ENCODE data around the gene RSL1D1.

Gene RSL1D1

DNA sequence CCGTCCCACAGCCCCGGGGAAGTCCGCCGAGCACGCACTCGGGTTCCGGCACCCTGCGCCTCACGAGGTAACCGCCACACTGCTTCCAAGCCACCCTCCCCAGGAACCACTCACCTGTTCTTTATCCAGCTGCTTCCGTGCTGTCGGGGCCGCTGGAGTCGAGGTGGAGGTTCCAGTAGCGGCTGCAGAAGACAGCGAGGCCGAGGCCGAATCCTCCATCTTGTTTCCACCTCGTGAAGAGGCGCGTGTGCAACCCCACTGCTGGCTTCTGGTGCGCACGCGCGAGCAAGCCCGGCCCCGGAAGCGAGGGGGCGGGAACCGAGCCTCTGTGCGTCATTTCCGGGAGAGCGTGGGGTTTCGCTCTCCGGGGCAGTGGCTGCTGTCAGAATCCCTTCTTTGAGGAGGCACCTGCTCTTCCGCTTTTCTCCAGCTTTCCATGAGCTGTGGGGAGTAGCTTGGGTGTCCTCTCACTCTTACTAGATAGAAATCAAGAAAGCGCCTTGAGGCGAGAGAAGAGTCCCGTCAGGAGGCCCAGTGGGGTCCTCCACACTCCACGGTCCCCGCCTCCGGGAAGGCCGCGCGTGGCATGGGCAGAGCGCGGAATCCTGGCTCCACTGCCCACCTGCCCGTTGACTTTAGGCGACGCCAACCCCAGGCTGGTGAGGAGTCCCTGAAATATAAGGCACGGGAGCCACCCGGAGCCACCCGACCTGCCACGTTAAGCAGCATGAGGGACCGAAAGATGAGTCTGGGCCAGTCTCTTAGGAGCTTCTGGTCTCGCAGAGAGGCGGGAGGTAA is at the start of gene RSL1D1:
RSL1D1 (minus strand) TSS at position 249 of the 798 bp plus-strand sequence; CDS start at position 219, 30 bp downstream.
- peak; percentile 85 to 88 for DNase-seq (ENCODE audit: low read depth in 2 of 2)

DNA sequence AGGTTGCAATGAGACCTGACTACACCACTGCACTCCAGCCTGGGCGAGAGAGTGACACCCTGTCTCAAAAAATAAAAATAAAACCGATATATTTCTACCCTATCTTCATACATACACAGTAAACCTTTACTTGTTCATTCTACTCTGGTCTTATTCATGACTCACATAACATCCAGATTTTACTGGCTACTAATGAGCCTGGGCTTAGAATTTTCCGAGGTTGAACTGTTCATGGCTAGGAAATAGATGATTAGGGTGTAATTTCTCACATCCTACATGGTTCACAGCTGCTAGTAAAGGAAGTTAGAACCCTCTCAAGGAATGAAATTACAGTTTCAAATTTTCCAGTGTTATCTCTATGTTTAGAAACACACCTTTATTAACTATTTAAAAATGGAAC is 49.7 kb upstream of the RSL1D1 start:
- DNase-seq (ENCODE audit: low read depth in 2 of 2) = no peak

DNA sequence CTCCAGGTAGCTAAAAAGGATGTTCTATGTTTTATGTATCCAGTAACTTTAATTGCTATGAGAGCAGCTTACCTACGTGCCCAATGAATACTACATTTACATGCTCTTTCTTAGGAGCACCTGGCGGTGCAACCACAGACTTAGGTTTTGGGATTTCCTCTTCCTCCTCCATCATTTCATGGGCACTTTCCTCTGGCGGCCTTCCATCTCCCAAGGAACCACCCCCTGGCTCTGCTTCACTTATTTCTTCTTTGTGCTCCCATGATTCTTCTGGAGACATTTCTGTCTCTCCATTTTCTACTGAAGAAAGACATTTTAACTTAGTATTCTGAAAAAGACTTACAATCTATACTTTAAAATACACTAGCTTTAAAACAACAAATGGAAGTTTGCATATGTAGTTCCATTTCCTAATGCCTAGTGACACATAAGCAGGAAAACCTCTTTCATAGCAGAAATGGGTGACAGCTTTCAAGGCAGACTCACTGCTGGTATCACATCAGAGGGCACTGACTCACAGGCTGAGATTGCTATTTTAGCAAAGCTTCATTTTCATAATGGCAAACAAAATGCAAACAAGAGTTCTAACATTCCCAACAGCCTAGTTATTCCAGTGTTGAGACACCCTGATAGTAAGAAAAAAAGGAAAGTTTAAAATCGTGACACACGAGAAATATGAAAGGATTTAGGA is 45.3 kb upstream of the RSL1D1 start:
- DNase-seq (ENCODE audit: low read depth in 2 of 2) = no peak

DNA sequence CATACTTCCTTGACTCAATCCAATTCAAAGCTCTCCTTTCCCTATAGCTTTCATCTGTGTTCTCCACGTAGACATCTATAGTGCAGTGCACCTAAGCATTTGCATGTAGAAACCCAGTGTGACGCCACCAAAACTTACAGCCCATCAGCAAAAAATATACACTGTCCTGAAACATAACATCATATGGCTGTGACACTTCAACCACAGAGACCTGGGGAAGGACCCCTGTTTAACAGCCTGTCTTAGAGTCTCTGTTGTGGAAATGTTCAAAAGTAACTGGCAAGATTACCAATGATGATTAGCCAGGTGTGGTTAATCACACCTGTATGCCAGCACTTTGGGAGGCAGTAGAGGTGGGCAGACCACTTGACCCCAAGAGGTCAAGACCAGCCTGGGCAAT is 42.2 kb upstream of the RSL1D1 start:
- no peak for DNase-seq (ENCODE audit: low read depth in 2 of 2)

DNA sequence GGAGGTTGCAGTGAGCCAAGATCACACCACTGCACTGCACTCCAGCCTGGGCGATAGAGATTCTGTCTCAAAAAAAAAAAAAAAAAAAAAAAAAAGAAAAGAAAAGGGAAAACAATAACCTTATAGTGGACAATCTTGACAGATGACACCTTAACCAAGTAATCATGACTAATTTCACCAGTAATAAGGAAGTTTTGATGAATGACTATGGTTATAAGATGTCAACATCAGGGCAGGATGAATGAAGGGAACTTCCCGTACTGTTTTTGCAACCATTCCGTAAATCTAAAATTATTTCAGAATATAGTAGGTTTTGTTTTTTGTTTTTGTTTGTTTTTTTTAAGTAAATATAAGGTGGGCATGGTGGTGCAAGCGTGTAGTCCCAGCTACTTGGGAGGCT is 41.4 kb upstream of the RSL1D1 start:
- DNase-seq (ENCODE audit: low read depth in 2 of 2) = no peak

DNA sequence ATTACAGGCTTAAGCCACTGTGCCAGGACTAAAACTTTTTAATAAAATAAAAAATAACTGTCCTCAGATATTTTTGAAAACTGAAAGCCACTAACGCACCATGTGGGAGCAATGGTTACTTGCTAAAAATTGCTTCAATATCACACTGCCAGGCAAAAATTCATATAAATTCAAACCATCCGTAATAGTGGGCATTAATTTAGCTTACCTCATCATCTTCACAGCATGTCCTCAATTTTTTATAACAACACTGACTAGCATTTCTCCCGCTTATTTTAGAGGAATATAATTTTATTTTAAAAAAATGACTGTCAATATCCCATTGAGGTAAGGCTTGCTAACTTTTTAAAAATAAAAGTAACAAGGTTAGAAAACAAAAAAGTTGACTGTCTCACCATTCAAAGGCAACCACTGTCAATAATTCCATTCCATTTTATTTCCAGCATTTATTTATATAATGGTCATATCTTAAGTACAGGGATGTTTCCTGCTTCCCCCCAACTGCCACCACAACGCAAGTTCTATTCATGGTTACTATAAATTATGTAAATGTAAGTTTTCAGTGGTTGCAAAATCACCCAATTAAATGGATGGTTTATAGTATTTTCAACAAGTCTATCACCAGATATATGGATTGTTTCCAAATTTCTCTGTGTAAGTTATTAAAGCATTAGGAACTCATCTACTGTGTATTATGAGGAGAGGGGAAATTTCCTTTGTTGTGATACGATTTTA is 39.1 kb upstream of the RSL1D1 start:
- DNase-seq (ENCODE audit: low read depth in 2 of 2) = no peak

DNA sequence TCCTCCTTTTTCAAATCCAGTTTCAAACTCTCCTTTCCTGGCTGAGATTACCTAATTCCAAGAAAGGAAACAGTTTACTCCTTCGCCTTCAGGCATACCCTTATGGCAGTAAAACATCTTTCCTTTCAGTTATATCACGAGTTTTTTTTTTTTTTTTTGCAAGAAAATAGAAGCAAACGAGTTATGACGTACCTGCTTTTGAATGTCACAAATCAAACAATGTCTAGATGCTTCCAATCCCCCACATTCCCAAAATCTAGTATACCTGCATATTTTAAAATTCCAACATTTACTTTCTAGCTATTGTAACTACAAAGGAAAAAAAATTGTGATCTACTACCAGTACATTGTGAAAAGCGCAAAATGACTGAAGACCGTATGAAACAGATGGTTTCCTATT is 35.5 kb upstream of the RSL1D1 start:
- no peak for DNase-seq (ENCODE audit: low read depth in 2 of 2)

DNA sequence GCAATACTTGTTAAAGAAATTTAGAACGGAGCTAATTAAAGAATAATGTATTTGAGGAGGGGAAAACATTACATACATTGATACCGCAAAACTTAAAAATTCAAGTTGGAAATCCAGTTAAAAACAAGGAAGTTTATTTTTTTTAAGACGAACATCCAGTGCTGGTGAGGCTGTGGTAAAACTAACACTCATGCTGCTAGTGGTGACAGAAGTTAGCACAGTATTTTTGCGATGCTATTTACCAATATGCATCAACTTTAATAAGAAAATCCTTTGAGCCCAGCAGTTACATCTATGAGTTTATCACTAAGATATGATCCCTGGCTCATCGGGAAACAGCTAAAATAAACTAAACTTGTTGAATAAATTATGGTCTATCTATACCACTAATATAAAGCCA is 32.7 kb upstream of the RSL1D1 start:
- no peak for DNase-seq (ENCODE audit: low read depth in 2 of 2)

DNA sequence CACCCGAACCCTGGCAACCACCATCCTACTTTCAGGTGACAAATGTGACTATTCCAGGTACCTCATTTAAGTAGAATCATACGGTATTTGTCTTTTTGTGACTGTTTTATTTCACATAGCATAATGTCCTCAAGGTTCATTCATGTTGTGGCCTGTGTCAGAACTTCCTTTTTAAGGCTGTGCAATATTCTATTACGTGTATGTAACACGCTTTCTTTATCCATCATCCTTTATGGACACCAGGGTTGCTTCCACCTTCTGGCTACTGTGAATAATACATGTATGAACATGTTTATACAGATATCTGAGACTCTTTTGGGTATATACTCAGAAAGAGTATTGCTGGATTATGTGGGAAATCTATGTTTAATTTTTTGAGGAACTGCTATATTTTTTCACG is 28.7 kb upstream of the RSL1D1 start:
- no peak for DNase-seq (ENCODE audit: low read depth in 2 of 2)

DNA sequence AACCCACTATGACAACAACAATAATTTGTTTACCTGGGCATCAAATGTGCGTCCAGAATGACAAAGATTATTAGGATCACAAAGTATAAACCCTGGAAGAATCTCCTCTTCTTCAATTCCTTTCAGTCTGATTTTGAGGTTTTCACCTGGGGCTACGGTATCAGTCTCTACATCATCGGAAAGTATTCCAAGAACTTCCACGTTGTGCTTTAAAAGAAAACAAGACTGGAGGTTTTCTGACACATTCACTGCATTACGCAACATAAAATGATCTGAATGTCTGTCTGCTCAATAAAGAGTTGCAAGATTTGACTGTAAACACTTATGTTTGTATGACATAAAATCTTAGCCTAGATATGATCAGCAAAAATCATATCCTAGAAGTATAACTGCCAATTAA is 26.0 kb upstream of the RSL1D1 start:
- DNase-seq (ENCODE audit: low read depth in 2 of 2) = no peak

DNA sequence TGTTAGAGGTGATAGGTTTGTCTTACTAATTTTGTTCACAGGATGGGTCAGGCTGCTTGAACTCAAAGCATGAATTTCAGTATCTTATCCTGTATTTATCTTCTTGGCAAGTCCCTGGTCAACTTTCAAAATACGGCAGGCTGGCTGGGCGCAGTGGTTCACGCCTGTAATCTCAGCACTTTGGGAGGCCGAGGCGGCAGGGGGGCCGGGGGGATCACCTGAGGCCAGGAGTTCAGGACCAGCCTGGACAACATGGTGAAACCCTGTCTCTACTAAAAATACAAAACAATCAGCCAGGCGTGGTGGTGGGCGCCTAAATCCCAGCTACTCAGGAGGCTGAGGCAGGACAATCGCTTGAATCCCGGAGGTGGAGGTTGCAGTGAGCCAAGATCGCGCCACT is 25.0 kb upstream of the RSL1D1 start:
- DNase-seq (ENCODE audit: low read depth in 2 of 2) = no peak

DNA sequence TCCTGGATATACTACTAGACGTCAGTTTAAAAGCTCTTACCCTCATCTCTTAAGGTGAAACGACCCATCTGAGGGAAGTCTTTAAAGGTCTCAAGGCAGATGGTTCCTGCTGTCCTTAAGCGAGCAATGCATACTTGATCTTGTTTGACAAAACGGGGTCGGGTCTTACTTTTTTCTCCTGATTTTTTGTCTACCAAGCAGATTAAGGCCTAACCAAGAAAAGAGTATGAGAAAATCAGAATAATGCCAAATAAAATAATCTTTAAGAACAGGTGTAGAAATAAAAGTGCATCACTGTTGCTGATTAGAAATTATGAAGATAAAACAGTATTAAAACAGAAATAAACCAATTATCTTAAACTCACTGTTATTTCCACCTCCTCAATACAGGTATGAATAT is 24.4 kb upstream of the RSL1D1 start:
- no peak for DNase-seq (ENCODE audit: low read depth in 2 of 2)

DNA sequence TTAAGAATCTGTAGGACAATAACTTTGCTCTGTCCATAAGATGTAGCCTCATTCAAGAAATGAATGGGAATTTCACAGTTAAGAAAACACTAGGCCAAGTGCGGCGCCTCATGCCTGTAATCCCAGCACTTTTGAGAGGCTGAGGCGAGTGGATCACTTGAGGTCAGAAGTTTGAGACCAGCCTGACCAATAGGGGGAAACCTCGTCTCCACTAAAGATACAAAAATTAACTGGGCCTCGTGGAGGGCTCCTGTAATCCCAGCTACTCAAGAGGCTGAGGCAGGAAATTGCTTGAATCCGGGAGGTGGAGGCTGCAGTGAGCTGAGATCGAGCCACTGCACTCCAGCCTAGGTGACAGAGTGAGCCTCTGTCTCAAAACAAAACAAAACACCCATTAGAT is 19.9 kb upstream of the RSL1D1 start:
- DNase-seq (ENCODE audit: low read depth in 2 of 2) = no peak

DNA sequence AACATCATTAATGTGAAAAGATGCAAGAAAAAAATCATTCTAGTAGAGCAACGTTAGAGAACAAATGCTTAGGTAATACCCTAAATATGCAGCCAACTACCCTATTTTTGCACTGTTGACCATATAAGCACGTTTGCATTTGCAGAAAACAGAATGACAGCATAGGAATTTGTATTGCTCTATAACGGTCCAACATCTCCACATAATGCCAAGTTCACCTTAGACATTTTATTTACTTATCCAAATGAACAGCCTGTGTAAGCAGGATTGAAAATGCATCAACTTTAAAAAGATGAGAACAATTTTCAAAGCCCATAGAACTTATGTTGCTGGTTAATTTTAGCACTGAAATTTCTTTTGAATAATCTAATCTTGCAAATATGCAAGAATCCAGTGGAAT is 19.1 kb upstream of the RSL1D1 start:
- DNase-seq (ENCODE audit: low read depth in 2 of 2) = no peak

DNA sequence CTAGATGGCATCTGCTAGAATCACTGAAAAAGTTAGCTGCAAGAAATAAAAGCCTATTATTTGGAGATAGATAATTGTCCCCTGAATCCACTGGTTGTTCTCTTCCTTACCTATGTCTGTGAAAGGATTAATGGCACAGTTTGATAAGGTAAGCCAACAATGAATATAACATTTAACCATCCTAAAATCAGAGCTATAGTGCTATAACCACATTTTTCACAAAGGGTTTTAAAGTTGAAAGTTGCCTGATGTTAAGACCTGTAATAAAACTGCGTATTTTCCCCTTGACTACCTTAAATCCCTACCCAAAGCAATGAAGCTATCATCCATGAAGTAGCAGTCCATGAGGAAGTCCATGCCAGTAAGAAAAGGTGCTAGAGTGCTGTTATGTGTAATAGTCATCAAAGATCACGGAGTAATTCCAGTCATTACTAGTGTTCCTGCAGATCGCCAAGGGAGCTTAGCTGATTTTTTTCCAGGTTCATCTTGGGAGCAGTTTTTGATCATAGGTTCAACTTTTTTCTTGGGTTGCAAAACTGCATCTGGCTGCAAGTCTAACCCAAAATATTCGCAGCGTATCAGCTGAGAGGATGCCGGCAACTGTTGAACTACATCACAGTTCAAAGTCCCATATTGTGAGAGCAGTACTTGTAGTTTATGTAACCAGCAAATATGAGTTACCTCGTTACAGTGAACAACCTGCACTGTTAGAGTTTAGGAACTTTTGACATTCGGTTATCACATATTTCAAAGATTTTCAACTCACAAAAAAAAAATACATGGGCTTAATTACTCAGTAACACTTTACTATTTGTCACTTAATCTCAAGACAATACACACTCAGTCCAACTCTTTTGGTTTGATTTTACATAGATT is 18.2 kb upstream of the RSL1D1 start:
- no peak for DNase-seq (ENCODE audit: low read depth in 2 of 2)

DNA sequence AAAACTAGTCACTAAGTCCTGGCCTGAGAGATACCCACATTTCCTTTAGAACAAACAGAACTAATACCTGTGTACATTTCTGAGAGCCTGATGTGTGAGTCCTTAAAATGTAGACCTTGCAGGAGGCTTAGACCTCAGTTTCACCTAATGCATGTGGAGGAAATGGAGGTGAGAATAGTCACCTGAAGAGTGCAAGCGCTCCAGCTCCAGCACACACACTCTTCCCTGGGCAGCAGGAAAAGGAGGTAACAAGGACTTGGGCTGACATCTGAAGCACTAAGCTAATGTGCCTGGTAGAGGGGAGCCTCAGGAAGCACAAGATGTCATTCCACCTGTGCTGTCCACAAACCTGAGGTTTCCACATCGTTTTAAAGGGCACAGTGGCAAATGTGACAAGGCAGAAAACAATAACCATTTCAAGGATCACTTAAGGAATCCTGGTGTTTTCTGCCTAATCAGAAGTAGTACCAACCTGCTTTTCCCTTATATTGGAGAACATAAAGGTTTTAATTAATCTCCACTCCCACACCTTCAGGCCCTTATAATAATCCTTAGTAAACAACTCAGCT is 17.2 kb upstream of the RSL1D1 start:
- DNase-seq (ENCODE audit: low read depth in 2 of 2) = no peak

DNA sequence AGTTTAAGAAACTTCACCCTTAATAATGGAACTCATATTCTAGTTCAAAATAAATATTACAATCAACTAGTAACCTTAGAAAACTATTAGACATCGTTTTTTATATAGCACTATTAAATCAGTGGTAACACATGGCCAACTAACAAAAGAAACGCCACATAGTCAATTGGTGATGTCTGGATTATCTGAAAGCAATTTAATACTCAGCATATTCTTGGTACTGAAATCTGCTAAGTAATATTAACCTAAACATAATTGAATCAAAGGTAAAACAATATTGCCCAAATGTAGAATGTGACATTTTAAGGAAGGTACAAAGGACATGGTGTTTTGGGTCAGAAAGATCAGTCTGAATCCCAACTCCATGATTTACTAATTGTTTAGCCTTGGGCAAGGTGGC is 11.1 kb upstream of the RSL1D1 start:
- DNase-seq (ENCODE audit: low read depth in 2 of 2) = no peak

DNA sequence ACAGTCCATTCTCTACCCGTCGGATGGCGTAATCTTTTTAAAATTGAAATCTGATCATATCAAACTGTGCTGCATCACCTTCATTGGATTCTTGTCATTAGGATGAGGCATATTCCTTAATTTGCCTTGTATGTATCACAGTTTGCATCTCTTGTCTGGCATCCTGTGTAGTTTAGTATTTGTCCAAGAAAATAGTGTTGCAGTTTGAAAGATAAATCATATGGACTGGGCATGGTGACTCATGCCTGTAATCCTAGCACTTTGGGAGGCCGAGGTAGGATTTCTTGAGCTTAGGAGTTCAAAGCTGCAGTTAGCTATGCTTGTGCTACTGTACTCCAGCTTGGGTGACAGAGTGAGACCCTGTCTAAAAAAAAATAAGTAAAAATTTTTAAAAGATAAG is 5.8 kb upstream of the RSL1D1 start:
- no peak for DNase-seq (ENCODE audit: low read depth in 2 of 2)

DNA sequence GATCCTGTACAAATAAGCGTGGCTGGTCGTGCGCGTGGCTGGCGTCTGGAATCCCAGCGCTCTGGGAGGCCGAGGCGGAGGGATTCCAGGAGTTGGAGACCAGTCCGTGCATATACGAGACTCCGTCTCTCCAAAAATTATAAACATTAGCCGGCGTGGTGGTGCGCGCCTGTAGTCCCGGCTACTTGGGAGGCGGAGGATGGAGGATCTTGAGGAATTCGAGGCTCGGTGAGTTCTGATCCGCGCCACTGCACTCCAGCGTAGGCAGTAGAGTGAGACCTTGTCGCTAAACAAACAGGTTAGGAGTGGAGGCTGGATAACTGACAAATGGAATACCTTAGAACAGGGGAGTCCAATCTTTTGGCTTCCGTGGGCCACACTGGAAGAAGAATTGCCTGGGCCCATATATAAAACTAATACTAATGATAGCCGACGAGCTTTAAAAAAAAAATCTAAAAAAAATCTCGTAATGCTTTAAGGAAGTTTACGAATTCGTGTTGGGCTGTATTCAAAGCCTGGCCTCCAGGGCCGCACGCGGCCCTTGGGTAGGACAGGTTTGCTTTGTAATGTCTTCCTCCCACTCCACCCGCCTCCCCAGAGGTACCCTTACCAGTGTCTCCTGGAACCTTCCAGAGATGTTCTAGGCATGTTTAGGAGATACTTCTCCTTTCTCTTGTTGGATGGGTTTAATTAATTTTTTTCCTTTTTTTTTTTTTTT is 909 bp upstream of the RSL1D1 start:
- no peak for DNase-seq (ENCODE audit: low read depth in 2 of 2)

DNA sequence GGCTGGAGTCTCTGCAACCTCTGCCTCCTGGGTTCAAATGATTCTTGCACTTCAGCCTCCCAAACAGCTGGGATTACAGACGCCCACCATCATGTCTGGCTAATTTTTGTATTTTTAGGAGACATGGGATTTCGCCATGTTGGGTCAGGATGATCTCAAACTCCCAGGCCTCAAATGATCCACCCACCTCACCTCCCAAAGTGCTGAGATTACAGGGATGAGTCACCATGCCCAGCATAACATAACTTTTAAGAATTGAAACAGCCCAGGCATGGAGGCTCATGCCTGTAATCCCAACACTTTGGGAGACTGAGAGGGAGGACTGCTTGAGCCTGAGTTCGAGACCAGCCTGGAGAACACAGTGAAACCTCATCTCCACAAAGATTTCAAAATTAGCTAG is 2.5 kb downstream of the RSL1D1 start:
- DNase-seq (ENCODE audit: low read depth in 2 of 2) = no peak

DNA sequence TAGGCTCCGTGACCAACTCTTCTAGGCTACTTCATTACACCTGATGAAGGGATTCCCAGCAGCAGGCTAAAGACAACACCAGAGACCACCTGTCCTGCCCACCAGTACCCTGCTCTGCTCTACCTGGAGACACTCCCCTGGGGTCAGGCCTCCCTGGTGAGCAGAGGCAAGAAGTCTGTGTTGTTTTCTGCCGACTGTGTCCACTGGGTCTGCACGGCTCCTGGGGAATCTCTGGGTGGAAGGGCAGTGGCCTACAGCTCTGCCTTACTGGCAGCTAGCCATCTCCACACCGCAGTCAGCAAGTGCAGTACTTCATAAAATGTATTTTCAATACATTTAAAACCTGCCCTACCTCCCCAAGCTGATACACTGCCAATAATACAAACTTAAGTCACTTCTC is 6.8 kb downstream of the RSL1D1 start:
- no peak for DNase-seq (ENCODE audit: low read depth in 2 of 2)

Data from stimulated activated CD4-positive, alpha-beta T cell treated with anti-CD3 and anti-CD28 coated beads, Interleukin-15, amount 100 ng/mL, for 48 hours (primary cell).